PFSK-1 (cell line): ENCODE measurements around the gene RBM14.
A peak's percentile ranks its signal among the peaks of the same experiment; 100 is the strongest.

Source experiments
- FOXP2 ChIP-seq: optimal IDR thresholded peaks from 2 replicates; pipeline ENCODE3; 2011; ENCODE audit warnings: borderline replicate concordance, control low read depth, inconsistent platforms; ENCODE audit not compliant: insufficient read depth; ENCODE audit errors: extremely low read length, extremely low read depth
- POLR2AphosphoS5 ChIP-seq: IDR thresholded peaks from 2 replicates; pipeline ENCODE4 v1.6.1; 2012; ENCODE audit warnings: low read depth, mild to moderate bottlenecking, control low read depth, low read length, moderate library complexity
- SIN3A ChIP-seq: IDR thresholded peaks from 2 replicates; pipeline ENCODE4 v1.6.1; 2012; ENCODE audit warnings: mild to moderate bottlenecking, low read length, moderate library complexity, borderline replicate concordance; ENCODE audit not compliant: insufficient read depth
- TAF1 ChIP-seq: IDR thresholded peaks from 2 replicates; pipeline ENCODE4 v1.6.1; 2012; ENCODE audit warnings: low read length, control low read depth, borderline replicate concordance; ENCODE audit not compliant: insufficient read depth
- TF ChIP-seq, protein P1 (sequence below), 2 experiments: IDR thresholded peaks; 2 replicates each; pipeline versions ENCODE4 v1.6.1 to v1.8.0; 2011 to 2012; ENCODE audit warnings: low read depth in 2 of 2, low read length in 2 of 2, control low read depth in 1 of 2, inconsistent platforms in 1 of 2, mild to moderate bottlenecking in 1 of 2, moderate library complexity in 1 of 2; ENCODE audit not compliant: insufficient read depth in 1 of 2

GRCh38 chr11:66628061-66628603 lies 11.7 kb downstream of the RBM14 start:
- TF ChIP-seq POLR2AphosphoS5 (peak; percentile 30; the same call in 1 of the 2 replicates), SIN3A (no peak), TAF1 (no peak), FOXP2 (no peak)
- TF ChIP-seq, protein P1, sequence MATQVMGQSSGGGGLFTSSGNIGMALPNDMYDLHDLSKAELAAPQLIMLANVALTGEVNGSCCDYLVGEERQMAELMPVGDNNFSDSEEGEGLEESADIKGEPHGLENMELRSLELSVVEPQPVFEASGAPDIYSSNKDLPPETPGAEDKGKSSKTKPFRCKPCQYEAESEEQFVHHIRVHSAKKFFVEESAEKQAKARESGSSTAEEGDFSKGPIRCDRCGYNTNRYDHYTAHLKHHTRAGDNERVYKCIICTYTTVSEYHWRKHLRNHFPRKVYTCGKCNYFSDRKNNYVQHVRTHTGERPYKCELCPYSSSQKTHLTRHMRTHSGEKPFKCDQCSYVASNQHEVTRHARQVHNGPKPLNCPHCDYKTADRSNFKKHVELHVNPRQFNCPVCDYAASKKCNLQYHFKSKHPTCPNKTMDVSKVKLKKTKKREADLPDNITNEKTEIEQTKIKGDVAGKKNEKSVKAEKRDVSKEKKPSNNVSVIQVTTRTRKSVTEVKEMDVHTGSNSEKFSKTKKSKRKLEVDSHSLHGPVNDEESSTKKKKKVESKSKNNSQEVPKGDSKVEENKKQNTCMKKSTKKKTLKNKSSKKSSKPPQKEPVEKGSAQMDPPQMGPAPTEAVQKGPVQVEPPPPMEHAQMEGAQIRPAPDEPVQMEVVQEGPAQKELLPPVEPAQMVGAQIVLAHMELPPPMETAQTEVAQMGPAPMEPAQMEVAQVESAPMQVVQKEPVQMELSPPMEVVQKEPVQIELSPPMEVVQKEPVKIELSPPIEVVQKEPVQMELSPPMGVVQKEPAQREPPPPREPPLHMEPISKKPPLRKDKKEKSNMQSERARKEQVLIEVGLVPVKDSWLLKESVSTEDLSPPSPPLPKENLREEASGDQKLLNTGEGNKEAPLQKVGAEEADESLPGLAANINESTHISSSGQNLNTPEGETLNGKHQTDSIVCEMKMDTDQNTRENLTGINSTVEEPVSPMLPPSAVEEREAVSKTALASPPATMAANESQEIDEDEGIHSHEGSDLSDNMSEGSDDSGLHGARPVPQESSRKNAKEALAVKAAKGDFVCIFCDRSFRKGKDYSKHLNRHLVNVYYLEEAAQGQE (IDR thresholded peaks at IDR 0.05; ENCODE audit: insufficient read depth in 1 of 2, low read depth in 2 of 2, low read length in 2 of 2) = no peak
